ENCODE results near the gene TAPBPL.
"Not testable (repeated sequence)": the region's sequence is repeated elsewhere in the genome, so short reads cannot be mapped to it uniquely, and the experiment has no call there.

Gene TAPBPL

DNA sequence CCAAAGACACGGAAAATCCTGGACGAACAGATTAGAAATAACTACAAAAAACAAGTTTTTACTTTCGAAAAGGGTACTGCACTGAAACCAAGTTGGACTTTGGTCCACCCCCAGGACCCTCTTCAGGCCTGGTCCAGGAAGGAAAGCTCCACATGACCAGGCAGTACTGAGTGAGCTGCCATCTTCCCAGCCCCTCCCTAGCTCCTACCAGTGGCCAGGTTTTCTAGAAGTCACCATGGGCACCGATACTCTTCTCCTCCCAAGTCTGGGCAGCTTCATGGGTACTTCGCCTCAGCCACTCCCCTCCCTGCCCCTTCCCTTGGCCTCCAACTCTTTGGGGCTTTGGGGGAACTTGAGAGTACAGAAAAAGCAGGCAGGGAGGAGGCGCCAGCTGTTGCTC, 12.0 kb downstream of the TAPBPL start:
- no peak for FAIRE-seq

DNA sequence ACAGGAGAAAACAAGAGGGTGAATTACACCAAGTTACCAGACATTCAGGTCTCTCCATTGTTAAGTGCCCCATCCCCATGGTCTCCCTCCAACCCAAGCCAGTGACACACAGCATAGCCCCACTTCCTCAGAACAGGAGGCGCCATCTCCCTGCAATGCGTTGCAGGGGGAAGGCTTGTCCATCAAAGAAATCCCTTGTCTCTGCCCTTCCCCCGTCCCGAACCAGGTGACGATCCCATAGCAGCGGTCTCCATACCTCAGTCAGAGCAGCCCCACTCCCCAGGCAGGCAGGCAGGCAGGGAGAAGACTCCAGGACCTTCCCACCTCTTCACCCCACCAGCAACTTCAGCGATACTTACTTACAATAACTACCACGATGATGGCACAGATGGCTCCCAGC, 12.7 kb downstream of the TAPBPL start:
- FAIRE-seq = no peak

DNA sequence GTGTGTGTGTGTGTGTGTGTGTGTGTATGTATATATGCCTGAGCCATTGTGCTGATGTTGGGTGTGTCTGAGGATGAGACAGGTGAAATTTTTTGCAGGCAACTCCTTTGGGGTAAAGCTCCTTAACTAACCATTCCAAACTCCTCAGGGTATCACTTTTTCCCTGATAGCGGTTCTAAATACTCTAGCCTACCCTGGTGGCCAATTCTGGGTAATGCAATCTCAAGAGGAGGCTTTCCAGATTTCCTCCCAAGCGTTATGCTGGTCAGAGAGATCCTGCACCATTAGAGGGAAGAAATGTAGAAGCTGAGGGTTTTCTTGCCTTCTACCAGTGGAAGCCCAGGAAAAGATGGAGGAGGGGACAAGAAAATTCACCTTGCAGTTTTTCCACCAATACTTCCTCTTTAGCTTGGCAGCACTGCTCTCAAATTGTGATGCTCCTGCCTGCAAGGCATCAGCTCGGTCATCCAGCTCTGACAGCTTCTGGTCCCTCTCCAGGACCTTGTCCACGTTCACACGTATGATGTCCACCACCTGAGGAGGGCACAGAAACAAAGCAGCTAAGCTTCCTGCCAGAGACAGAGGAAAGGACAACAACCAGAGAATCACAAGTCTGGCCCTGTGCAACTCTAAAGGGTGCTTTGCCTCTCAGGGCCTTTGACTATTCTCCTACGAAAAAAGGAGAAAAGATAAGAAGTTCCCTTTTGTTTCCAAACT, 13.8 kb downstream of the TAPBPL start:
- FAIRE-seq = peak; percentile 30

DNA sequence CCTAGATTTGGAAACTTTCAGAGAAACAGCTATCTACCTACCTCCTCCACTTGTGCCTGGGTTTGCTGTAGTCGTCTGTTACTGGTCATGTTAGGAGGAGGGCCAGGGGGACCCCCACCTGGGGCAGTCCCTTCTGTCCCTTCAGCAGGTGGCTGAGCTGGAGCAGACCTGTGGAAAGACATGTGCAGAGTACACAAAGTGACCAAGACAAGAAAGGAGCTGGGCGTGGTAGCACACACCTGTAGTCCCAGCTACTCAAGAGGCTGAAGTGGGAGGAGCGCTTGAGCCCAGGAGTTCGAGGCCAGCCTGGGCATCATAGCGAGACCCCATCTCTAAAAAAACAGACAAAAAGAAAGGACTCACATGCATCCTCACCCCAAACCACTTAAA, 14.3 kb downstream of the TAPBPL start:
- FAIRE-seq = no peak

DNA sequence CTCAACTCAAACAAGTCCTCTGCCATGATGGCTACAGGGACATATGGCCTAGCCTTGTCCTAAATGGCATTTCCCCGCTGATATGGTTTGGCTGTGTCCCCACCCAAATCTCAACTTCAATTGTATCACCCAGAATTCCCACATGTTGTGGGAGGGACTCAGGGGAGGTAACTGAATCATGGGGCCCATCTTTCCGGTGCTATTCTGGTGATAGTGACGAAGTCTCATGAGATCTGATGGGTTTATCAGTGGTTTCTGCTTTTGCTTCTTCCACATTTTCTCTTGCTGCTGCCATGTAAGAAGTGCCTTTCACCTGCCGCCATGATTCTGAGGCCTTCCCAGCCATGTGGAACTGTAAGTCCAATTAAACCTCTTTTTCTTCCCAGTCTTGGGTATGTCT, 14.9 kb downstream of the TAPBPL start:
- not testable (repeated sequence) for FAIRE-seq

DNA sequence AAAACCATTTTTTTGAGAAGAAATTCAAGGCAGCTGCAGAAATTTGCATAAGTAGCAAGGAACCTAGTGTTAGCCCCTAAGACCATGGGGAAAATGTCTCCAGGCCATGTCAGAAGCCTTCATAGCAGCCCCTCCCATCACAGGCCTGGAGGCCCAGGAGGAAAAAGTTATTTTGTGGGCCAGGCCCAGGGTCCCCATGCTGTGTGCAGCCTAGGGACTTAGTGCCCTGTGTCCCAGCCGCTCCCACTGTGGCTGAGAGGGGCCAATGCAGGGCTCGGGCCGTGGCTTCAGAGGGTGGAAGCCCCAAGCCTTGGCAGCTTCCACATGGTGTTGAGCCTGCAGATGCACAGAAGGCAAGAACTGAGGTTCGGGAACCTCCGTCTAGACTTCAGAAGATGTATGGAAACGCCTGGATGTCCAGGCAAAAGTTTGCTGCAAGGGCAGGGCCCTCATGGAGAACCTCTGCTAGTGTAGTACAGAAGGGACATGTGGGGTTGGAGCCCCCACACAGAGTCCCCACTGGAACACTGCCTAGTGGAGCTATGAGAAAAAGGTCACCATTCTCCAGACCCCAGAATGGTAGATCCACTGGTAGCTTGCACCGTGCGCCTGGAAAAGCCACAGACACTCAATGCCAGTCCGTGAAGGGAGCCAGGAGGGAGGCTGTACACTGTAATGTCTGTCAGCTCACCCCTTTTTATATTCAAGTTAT, 15.9 kb downstream of the TAPBPL start:
- not testable (repeated sequence) for FAIRE-seq

DNA sequence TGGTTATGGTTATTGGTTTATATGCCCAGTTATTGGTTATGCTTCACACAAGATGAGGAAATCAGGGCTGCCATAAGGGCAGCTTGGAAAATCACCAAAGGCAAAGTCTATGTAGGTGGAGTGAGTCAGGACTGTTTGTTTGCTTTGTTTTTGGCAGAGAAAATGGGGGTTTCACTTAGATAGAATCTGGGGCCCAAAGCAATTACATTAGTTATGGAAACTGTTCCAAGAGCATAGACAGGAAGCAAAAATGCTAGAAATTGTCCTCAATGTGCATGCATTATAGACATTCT, 16.4 kb downstream of the TAPBPL start:
- FAIRE-seq = no peak

DNA sequence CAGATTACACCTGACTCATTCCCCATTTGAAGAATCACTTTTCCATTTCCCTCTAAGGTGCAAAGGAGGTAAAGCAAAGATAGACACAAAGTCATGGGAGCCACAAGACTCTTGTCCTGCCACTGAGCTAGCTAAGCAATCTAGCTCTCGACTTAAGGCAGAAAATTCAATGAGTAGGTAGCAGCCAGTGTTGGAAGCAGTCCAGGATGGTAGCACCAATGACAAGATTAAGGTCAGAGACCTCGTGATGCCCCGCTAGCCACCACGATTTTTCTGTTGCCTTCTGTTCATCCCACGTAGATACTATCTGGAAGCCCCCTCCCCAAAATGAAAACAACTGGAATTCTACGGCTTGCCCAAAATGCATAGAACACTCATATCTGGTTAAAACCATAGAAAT, 17.2 kb downstream of the TAPBPL start:
- no peak for FAIRE-seq

DNA sequence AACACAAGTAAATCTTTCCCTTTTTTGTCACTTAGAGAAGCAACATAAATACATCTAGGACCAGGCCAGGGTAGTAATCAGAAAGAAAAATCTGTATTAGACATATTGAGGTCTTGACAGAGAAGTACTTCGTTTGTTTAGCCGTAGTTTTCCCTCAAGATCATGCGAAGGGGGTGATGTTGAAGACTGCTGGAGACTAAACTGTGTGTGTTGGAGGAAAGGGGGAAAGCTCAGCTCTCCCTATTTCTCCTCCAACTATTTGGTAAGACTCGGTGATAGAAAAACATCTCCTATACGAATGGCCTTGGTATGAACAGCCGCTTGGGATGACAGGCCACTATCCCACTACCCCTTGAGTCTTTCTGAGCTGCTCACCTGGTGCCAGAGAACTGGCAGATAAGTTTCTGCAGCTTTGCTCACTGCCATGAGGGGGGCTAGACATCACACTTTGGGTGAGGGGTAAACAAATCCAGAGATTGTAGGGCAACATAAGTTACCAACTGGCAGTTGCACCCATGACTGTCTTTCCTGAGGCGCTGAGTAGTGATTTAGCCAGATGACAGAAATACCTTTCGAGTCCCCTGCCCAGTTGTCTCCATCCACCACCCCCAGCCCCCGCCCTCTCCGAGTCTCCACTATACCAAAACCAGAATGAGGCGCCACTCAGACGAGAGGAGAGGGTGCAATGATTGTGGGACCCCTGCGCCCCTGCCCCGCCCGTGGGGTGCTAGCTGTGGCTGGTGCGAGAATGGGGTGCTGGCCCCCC, 17.9 kb downstream of the TAPBPL start:
- FAIRE-seq = no peak

DNA sequence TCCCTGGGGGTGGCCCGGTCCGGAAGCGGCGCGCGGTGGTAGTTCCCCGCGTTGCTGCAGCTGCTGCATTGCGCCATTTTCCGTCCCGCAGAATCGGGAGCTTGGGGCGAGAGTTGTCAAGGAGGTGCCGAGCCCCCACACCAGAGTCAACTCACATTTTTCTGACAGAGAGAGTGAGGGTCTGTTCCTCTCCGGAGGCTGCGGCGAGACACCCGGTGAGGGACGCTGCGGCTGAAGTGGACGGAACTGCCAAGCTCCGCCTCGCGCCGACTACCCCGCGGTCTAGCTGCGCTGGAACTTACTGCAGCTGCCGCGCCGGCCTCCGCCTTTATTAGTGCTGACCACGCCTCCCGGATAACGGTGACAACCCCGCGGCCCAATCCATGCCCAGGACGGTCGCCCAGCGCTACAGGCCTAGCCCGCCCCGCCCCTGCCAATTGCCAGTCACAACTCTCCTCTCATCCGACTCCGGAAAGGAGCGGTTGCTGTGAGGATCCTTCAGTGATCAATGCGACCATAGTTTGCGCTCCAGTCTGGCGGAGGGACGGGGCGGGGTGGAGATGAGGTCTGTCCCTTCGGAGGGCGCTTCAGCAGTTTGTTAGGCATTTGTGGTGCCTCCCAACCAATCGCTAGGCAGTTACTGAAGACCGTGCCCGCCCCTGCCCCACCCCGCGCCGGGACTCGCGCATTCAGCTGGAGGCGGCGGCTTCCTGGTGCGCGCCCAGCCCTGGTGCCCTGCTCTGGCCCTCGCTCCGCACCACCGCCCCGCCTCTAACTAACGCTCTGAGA, 18.7 kb downstream of the TAPBPL start, which contains the start of gene VAMP1:
Gene VAMP1 (minus strand): TSS at position 303 of the 789 bp plus-strand sequence. CDS start 146 bp downstream, at position 157.
- no peak for FAIRE-seq

DNA sequence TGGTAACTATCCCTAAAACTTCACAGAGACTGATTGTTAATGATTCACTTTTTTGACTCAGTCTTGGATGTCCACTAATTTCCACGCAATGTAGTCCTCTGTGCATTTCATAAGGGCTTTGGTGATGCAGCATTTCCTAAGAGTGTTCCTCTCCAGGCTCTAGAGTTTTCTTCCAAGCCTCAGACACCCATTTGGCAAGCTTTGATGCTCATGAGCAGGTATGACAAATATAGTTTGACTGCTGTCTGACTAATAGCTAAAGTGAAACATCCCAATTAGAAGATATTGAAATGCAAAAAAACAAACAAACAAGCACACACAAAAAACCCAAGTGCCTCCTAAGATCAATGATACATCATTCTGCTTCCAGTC, 20.1 kb downstream of the TAPBPL start:
- FAIRE-seq = no peak

DNA sequence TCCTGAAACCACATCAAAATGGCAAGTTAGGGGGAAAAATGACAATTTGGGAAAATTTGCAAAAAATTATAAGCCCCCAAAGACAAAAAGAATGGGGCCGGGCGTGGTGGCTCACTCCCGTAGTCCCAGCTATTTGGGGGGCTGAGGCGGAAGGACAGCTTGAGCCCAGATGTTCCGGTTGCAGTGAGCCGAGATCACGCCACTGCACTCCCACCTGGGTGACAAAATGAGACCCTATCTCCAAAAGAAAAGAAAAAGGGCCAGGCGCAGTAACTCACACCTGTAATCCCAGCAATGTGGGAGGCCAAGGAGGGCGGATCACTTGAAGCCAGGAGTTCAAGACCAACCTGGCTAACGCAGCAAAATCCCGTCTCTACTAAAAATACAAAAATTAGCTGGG, 20.6 kb downstream of the TAPBPL start:
- no peak for FAIRE-seq

DNA sequence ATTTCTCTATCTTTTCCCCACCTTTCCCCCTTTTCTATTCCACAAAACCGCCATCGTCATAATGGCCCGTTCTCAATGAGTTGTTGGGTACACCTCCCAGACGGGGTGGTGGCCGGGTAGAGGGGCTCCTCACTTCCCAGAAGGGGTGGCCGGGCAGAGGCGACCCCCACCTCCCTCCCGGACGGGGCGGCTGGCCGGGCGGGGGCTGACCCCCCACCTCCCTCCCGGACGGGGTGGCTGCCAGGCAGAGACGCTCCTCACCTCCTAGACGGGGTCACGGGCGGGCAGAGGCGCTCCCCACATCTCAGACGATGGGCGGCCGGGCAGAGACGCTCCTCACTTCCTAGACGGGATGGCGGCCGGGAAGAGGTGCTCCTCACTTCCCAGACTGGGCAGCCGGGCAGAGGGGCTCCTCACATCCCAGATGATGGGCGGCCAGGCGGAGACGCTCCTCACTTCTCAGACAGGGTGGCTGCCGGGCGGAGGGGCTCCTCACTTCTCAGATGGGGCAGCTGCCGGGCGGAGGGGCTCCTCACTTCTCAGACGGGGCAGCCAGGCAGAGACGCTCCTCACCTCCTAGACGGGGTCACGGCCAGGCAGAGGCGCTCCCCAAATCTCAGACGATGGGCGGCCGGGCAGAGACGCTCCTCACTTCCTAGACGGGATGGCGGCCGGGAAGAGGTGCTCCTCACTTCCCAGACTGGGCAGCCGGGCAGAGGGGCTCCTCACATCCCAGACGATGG, 23.6 kb downstream of the TAPBPL start:
- FAIRE-seq = not testable (repeated sequence)

DNA sequence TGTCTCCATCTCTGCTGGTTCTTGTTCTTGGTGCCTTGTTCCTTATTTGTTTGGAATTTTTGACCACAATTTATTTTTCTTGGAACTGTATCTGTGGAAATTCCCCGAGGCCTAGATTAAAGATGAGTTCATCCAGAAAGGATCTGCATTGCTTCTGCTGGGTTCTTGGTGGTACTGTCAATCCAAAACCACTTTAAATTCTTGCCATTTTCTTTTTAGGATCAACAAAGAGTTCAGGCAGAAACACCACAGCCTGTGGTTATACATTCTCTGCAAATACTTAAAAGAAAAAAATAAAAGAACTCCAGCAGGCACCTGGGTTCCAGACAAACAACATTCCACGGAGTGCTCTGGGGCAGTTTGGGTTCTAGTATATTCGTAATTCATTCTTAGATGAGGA, 24.6 kb downstream of the TAPBPL start:
- no peak for FAIRE-seq

DNA sequence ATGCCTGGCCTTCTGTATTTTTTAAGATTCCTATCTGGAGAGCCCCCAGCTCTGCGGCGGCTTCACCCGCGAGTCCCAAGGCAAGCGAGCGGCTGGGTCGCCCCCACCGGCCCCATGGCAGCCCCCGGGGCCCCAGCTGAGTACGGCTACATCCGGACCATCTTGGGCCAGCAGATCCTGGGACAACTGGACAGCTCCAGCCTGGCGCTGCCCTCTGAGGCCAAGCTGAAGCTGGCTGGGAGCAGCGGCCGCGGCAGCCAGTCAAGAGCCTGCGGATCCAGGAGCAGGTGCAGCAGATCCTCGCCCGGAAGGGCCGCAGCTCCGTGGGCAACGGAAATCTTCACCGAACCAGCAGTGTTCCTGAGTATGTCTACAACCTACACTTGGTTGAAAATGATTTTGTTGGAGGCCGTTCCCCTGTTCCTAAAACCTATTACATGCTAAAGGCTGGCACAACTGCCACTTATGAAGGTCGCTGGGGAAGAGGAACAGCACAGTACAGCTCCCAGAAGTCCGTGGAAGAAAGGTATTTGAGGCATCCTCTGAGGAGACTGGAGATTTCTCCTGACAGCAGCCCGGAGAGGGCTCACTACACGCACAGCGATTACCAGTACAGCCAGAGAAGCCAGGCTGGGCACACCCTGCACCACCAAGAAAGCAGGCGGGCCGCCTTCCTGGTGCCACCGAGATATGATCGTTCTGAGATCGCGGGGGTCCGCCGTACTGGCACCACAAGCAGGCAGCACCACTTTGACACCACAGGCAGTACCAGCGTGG, 25.9 kb downstream of the TAPBPL start:
- not testable (repeated sequence) for FAIRE-seq

DNA sequence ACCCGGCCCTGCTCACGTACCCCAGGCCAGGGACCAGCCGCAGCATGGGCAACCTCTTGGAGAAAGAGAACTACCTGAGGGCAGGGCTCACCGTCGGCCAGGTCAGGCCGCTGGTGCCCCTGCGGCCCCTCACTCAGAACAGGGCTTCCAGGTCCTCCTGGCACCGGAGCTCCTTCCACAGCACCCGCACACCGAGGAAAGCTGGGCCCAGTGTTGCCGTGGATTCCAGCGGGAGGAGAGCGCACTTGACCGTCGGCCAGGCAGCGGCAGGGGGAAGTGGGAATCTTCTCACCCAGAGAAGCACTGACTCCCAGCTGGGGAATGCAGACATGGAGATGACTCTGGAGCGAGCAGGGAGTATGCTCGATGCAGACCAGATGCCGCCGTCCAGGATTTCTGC, 26.6 kb downstream of the TAPBPL start:
- FAIRE-seq = no peak

DNA sequence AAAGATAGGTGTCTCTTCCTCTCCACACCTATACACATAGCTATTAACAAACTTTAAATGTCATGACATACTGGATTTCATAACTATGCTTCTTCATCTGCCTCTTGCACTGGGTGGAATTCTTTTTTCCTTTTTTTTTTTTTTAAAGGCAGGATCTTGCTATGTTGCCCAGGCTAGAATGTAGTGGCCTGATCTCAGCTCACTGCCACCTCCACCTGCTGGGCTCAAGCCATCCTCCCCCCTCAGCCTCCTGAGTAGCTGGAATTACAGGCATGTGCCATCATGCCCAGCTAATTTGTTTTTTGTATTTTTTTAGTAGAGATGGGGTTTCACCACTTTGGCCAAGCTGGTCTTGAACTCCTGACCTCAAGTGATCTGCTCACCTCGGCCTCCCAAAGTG, 36.4 kb downstream of the TAPBPL start:
- FAIRE-seq = no peak

DNA sequence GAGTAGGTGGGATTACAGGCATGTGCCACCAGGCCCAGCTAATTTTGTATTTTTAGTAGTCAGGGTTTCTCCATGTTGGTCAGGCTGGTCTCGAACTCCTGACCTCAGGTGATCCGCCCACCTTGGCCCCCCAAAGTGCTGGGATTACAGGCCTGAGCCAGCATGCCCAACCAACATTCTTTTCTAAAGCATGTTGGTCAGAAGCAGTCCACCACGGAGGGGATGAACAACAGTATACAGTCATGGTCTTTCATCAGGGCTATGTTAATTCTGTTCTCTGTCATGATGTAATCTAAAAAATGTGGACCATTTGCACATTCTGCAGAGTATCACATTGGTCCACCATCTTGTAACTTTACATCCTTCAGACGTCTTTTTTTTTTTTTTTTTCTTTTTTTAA, 37.6 kb downstream of the TAPBPL start:
- no peak for FAIRE-seq

DNA sequence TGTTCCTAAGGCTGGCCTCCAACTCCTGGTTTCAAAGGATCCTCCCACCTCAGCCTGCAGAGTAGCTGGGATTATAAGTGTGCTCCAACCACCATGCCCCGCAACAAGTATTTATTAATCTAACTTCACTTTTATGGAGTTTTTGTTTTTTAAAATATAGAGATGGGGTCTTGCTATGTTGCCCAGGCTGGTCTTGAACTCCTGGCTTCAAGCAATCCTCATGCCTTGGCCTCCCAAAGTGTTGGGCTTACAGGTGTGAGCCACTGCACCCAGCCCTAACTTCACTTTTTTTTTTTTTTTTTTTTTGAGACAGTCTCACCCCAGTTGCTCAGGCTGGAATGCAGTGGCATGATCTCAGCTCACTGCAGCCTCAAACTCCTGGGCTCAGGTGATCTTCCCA, 38.8 kb downstream of the TAPBPL start:
- FAIRE-seq = not testable (repeated sequence)

DNA sequence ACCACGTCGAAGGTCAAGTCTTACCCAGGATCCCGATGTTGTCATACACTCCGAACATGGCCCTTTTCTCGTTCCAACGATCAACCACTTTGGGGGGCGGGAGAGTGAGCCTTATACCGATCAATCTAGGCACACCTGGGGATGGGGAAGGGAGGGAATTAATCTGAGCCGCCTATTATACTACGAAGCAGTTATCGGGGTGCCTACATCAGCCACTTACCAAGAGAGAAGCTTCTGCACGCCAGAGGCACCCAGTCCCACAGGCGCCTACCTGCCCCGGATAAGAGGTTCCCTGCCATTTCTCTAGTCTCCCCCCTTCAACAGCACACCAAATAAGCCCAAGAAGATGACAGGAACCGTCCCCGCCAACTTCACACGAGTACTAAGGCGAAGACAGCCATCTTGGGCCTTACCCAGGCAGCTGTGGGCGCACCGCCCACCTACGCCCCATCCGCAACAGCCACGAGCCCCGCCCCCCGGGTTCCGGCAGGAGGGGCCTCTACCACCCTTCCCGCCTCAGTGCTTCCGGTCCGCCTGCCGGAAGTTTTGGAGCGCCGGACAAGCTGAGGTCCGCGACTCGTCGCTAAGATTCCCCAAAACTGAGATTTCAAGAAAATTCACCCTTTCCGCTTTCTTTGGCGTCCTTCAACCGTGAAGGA, 41.1 kb downstream of the TAPBPL start, which contains the start of gene MRPL51:
Gene MRPL51 (minus strand): TSS at position 425 of the 659 bp plus-strand sequence. CDS start 126 bp downstream, at position 299.
- FAIRE-seq = no peak
